Panc1 (cell line): Measurements from ENCODE around the gene RASSF10. TPM values are rescaled to one million over a fixed set of nuclear protein-coding genes. Genes with fewer than 3 reads are reported as not detected.
"Not testable (repeated sequence)": the region's sequence is repeated elsewhere in the genome, so short reads cannot be mapped to it uniquely, and the experiment has no call there.

ENCODE experiments used
- ATAC-seq: fragments of 200-7000 bp; cut with Tn5 transposase; 2 replicates; pipeline ENCODE4 v1.9.1; 2020; ENCODE audit warnings: mild to moderate bottlenecking, moderate library complexity
- BruUV-seq: library from RNA; stranded (reverse); fragments of 400-500 nt; replicated peaks from 2 replicates; lab custom pipeline; 2021; lab: Mats Ljungman, UMichigan
- CTCF ChIA-PET: fragments of 300-600 bp; sonication (Branson Sonifier 250); formaldehyde crosslinking; loops from one replicate; lab custom pipeline; 2022; ENCODE audit warnings: antibody characterized with exemption; lab: Charles Lee
- POLR2A ChIA-PET: fragments of 300-600 bp; sonication (Branson Sonifier 250); formaldehyde crosslinking; loops from one replicate; lab custom pipeline; 2022; ENCODE audit warnings: antibody characterized with exemption; lab: Charles Lee
- DNase-seq: peaks from one replicate; pipeline ENCODE4 v3.0.0-alpha.2; 2010; ENCODE audit warnings: low read depth, low spot score
- H3K27ac ChIP-seq: 2 replicates; pipeline ENCODE4 v1.5.1; 2011; ENCODE audit warnings: mild to moderate bottlenecking, low read length, inconsistent platforms
- H3K27me3 ChIP-seq: fragments of 200-500 bp; sonication (Bioruptor generic); 2 replicates; pipeline ENCODE4 v1.6.0; 2014; ENCODE audit warnings: low read length, inconsistent platforms; ENCODE audit not compliant: control insufficient read depth, insufficient read depth
- H3K36me3 ChIP-seq: fragments of 200-500 bp; sonication (Bioruptor generic); 2 replicates; pipeline ENCODE4 v1.5.1; 2014; ENCODE audit warnings: inconsistent platforms, mild to moderate bottlenecking, low read length, moderate library complexity; ENCODE audit not compliant: control insufficient read depth, insufficient read depth
- H3K4me1 ChIP-seq: 2 replicates; pipeline ENCODE4 v1.5.1; 2011; ENCODE audit warnings: inconsistent platforms, mild to moderate bottlenecking, low read length, moderate library complexity; ENCODE audit not compliant: control insufficient read depth, insufficient read depth
- H3K4me3 ChIP-seq, 2 experiments: 2 replicates each; pipeline ENCODE4 v1.5.1; 2011 to 2012; ENCODE audit warnings: low read depth in 2 of 2, low read length in 2 of 2, mild to moderate bottlenecking in 2 of 2, inconsistent platforms in 1 of 2, moderate library complexity in 1 of 2
- H3K9me3 ChIP-seq: fragments of 200-500 bp; sonication (Bioruptor generic); 2 replicates; pipeline ENCODE4 v1.5.1; 2014; ENCODE audit warnings: low read depth, mild to moderate bottlenecking, inconsistent platforms, low read length, moderate library complexity; ENCODE audit not compliant: control insufficient read depth, insufficient read depth
- POLR2AphosphoS5 ChIP-seq: IDR thresholded peaks from 2 replicates; pipeline ENCODE4 v1.6.1; 2012; ENCODE audit warnings: mild to moderate bottlenecking, low read depth, low read length, moderate library complexity
- SIN3A ChIP-seq: IDR thresholded peaks from 2 replicates; pipeline ENCODE4 v1.6.1; 2012; ENCODE audit warnings: low read depth, mild to moderate bottlenecking, low read length, moderate library complexity, borderline replicate concordance; ENCODE audit not compliant: insufficient read depth
- TCF7L2 ChIP-seq: IDR thresholded peaks from 2 replicates; pipeline ENCODE4 v1.6.1; 2011; ENCODE audit warnings: mild to moderate bottlenecking, low read depth, low read length, inconsistent platforms
- in situ Hi-C: cut with HindIII; loops from 2 replicates; pipeline ENCODE4 v1.10.0; 2016; ENCODE audit warnings: low sequenced_read_pairs, low pct_unique_long_range_greater_than_20kb
- intact Hi-C: fragments of 100-400 bp; cut with micrococcal nuclease; formaldehyde crosslinking; loops from one replicate; pipeline ENCODE4 v1.10.0; 2022; ENCODE audit not compliant: unreplicated experiment
- total RNA-seq: library from RNA; stranded (reverse); gene quantifications from one replicate; pipeline ENCODE4 v1.2.1, GENCODE V29; 2021; ENCODE audit not compliant: unreplicated experiment
- TF ChIP-seq, protein P1 (sequence below): fragments of 450-650 bp; IDR thresholded peaks from 2 replicates; pipeline ENCODE4 v1.5.1; 2017; ENCODE audit warnings: mild to moderate bottlenecking
- TF ChIP-seq, protein P2 (sequence below), 2 experiments: IDR thresholded peaks; 2 replicates each; pipeline ENCODE4 v1.6.1; 2011 to 2012; ENCODE audit warnings: low read depth in 2 of 2, control low read depth in 1 of 2, low read length in 1 of 2, mild to moderate bottlenecking in 1 of 2, moderate library complexity in 1 of 2; ENCODE audit not compliant: insufficient read depth in 1 of 2

The RASSF10 gene
- total RNA-seq, 1 experiment from 2014 or later = not detected

DNA sequence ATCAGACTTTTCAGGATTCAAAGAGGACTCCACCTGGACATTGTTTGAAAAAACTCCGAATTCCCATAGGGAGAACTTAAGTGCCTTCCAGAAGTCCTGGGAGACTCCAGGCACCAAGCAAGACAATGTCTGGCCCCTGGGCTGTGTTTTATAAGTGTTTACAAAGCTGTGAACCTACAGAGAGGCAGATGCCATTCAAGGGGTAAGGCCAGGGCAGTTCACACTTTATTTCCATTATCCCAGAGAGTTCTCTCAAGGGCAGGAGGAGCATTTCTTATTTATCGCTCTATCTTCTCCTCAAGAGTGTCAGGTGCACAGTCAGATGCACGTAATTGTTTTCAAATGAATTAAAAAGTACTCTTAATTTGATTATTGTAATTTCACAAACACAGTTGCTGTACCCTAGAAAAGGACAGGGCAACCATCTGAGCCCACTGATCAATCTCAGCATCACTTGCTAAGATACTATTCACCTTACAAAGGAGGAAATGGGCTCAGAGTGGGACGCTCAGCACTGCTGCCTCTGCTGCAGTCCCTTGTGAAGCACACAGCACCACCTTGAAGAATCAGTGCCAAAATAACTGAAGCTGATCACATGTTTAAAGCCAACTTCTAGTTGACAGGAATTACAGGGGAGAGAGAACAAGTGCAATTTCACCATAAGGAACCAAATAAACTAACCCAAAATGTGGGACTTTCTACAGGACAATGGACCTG, 35.0 kb downstream of the RASSF10 start:
- Histone ChIP-seq H3K9me3 (no peaks in the 10 kb centered on the region), H3K27me3 (peaks cover 13% of the 10 kb centered on the region), H3K27ac (no peak overlapping the region), H3K4me3 (no peak overlapping the region), H3K4me1 (no peaks in the 10 kb centered on the region), H3K36me3 (no peaks in the 10 kb centered on the region)
- no peak for ATAC-seq
- BruUV-seq = no TSS peak
- in situ Hi-C loops (no loop called here), intact Hi-C loops (no loop called here)
- ChIA-PET POLR2A (no interaction called here), CTCF (no interaction called here)
- no peak for DNase-seq
- TF ChIP-seq TCF7L2 = no peak
- TF ChIP-seq, protein P1, sequence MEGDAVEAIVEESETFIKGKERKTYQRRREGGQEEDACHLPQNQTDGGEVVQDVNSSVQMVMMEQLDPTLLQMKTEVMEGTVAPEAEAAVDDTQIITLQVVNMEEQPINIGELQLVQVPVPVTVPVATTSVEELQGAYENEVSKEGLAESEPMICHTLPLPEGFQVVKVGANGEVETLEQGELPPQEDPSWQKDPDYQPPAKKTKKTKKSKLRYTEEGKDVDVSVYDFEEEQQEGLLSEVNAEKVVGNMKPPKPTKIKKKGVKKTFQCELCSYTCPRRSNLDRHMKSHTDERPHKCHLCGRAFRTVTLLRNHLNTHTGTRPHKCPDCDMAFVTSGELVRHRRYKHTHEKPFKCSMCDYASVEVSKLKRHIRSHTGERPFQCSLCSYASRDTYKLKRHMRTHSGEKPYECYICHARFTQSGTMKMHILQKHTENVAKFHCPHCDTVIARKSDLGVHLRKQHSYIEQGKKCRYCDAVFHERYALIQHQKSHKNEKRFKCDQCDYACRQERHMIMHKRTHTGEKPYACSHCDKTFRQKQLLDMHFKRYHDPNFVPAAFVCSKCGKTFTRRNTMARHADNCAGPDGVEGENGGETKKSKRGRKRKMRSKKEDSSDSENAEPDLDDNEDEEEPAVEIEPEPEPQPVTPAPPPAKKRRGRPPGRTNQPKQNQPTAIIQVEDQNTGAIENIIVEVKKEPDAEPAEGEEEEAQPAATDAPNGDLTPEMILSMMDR = no peak

DNA sequence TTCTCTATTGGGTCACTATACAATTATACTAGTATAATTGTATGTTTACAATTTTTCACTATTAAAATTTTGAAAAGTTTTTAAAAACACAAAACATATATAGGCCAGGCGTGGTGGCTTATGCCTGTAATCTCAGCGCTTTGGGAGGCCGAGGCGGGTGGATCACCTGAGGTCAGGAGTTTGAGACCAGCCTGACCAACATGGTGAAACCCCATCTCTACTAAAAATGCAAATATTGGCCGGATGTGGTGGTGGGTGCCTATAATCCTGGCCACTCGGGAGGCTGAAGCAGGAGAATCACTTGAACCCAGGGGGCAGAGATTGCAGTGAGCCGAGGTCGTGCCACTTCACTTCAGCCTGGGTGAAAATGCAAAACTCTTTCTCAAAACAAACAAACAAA, 36.0 kb downstream of the RASSF10 start:
- H3K27ac ChIP-seq, H3K4me3 ChIP-seq, intact Hi-C loops, ATAC-seq, H3K36me3 ChIP-seq, H3K9me3 ChIP-seq, BruUV-seq, H3K4me1 ChIP-seq, DNase-seq, CTCF ChIA-PET, in situ Hi-C loops, POLR2A ChIA-PET: not testable (repeated sequence)
- peaks cover 13% of the 10 kb centered on the region for H3K27me3 ChIP-seq

DNA sequence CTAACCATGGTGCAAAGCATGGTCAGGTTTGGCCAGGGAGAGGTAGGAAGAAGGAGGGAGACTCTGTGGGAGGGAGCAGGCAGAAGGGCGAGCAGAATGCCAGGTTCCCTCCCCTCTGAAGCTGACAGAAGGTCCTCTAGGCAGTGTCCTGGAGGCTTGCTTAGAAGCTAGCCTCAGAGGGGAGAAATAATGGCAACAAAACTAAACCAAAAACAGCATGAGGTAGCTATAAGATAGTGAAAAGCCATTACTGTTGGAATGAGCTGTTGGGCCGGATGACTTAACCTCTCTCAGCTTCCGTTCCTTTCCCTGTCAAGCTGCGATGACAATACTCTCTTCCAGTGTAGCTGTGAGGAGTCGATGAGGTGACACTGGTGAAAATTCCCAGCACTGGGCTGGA, 36.6 kb downstream of the RASSF10 start:
- Histone ChIP-seq H3K4me3 (no peak overlapping the region), H3K9me3 (0 out of 2 replicates have a peak, but pooled peaks cover 2% of the 10 kb centered on the region), H3K27ac (no peak overlapping the region), H3K36me3 (no peaks in the 10 kb centered on the region), H3K27me3 (peaks cover 16% of the 10 kb centered on the region), H3K4me1 (no peaks in the 10 kb centered on the region)
- TF ChIP-seq, protein P2, sequence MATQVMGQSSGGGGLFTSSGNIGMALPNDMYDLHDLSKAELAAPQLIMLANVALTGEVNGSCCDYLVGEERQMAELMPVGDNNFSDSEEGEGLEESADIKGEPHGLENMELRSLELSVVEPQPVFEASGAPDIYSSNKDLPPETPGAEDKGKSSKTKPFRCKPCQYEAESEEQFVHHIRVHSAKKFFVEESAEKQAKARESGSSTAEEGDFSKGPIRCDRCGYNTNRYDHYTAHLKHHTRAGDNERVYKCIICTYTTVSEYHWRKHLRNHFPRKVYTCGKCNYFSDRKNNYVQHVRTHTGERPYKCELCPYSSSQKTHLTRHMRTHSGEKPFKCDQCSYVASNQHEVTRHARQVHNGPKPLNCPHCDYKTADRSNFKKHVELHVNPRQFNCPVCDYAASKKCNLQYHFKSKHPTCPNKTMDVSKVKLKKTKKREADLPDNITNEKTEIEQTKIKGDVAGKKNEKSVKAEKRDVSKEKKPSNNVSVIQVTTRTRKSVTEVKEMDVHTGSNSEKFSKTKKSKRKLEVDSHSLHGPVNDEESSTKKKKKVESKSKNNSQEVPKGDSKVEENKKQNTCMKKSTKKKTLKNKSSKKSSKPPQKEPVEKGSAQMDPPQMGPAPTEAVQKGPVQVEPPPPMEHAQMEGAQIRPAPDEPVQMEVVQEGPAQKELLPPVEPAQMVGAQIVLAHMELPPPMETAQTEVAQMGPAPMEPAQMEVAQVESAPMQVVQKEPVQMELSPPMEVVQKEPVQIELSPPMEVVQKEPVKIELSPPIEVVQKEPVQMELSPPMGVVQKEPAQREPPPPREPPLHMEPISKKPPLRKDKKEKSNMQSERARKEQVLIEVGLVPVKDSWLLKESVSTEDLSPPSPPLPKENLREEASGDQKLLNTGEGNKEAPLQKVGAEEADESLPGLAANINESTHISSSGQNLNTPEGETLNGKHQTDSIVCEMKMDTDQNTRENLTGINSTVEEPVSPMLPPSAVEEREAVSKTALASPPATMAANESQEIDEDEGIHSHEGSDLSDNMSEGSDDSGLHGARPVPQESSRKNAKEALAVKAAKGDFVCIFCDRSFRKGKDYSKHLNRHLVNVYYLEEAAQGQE (IDR thresholded peaks at IDR 0.05; ENCODE audit: insufficient read depth in 1 of 2, low read depth in 2 of 2, low read length in 1 of 2) = no peak
- no peak for TF ChIP-seq TCF7L2
- TF ChIP-seq POLR2AphosphoS5 = no peak
- TF ChIP-seq, protein P1 = no peak
- no peak for TF ChIP-seq SIN3A
- ATAC-seq = no peak
- BruUV-seq = no TSS peak
- ChIA-PET POLR2A (no interaction called here), CTCF (no interaction called here)
- intact Hi-C loops = no loop called here
- in situ Hi-C loops = no loop called here
- no peak for DNase-seq
